ENCODE data around the gene TOLLIP.

The TOLLIP gene

DNA sequence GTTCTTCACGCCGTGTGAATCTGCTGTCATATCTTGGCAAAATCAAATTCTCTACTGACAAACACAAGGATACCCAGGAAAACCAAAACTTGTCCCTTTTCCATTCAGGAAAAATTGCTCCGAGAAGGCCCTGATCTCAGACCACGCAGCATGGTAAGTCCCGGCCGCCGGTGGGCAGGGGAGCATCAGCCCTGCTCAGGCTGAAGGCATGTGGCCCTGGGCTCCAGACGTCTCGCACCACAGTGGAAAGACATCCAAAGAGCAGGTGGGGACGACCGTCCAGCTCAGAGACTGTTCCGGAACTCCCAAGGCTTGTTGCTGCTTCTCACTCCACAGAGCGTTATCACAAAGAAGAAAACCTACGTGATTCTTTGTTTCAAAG is 29.8 kb downstream of the TOLLIP start:
- TF ChIP-seq, protein P1, sequence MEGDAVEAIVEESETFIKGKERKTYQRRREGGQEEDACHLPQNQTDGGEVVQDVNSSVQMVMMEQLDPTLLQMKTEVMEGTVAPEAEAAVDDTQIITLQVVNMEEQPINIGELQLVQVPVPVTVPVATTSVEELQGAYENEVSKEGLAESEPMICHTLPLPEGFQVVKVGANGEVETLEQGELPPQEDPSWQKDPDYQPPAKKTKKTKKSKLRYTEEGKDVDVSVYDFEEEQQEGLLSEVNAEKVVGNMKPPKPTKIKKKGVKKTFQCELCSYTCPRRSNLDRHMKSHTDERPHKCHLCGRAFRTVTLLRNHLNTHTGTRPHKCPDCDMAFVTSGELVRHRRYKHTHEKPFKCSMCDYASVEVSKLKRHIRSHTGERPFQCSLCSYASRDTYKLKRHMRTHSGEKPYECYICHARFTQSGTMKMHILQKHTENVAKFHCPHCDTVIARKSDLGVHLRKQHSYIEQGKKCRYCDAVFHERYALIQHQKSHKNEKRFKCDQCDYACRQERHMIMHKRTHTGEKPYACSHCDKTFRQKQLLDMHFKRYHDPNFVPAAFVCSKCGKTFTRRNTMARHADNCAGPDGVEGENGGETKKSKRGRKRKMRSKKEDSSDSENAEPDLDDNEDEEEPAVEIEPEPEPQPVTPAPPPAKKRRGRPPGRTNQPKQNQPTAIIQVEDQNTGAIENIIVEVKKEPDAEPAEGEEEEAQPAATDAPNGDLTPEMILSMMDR (IDR thresholded peaks at IDR 0.05; ENCODE audit: low read length, missing control alignments), result no peak

DNA sequence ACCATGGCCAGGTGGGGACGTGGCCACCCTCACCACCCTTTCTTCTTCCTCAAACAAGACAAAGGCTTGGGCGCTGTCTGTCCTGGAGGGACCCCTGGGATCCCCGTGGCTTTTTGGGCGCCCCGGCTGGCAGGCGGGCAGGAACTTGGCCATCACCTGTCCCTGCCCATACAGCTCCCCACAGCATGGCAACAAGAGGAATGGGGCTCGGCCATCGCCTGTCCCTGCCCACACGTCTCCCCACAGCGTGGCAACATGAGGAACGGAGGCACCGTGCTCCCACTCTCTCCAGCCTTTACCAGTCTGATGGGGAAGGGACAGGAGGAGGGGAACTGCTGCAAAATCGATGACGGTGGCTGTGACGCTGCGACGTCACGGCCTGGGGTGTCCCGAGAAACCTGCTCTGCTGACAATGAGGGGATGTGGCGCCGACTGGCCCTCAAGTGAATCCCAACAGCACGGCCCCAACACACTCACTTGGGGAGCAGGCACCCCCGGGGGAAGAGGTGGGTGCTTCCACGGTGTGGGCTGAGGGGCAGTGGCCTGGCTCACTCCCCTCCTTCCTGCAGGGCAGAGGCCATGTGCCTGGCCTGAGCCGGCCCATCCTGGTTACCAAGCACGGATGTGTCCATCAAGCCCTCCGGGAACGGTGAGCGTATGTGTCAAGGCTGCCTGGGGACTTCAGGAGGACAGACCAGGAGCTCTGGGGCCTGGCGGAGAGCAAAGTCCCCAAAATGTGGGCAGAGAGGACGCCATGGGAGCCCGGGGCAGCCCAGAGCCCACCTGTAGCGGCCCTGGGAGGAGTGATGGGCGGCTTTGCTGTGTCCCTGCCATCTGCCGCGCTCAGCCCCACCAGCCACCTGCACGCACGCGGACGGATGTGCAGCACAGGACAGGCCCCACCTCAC is 30.4 kb downstream of the TOLLIP start:
- TF ChIP-seq, protein P1 (IDR thresholded peaks at IDR 0.05; ENCODE audit: low read length, missing control alignments), result no peak
- no peak for DNase-seq (ENCODE audit: low read depth)
- H3K4me3 ChIP-seq (replicated peaks; ENCODE audit: low read depth, low read length), result no peak overlapping the region

More for the DNA sequence above, 29.8 kb downstream of the TOLLIP start:
- DNase-seq (ENCODE audit: low read depth), result no peak
- no peak overlapping the region for H3K4me3 ChIP-seq (replicated peaks; ENCODE audit: low read depth, low read length)

DNA sequence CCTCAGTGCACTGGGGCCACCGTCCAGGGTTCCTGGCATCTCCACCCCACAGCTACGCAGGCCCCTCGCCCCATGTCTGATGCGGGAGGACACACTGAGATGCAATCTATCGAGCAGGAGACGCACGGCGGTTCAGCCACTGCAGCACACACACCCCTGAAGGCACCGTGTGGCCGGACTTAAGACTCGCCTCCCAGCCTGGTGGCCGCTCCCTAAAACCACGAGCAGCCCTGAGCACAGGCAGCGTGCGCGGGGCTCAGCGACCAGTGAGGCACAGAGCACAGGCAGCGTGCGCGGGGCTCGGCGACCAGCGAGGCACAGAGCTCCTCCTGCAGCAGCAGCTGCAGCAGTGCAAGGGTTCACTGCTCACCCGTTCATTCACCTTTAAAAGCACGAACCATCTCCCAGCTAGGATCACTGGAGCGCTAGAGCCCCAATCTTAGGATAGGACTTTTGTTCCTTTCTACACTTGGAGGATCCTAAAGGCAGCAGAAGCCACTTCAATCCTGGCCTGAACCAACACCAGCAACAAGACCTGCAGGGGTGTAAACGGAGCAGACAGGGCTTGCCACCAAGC is 31.4 kb downstream of the TOLLIP start:
- DNase-seq (ENCODE audit: low read depth), result no peak
- TF ChIP-seq, protein P1 (IDR thresholded peaks at IDR 0.05; ENCODE audit: low read length, missing control alignments), result no peak

DNA sequence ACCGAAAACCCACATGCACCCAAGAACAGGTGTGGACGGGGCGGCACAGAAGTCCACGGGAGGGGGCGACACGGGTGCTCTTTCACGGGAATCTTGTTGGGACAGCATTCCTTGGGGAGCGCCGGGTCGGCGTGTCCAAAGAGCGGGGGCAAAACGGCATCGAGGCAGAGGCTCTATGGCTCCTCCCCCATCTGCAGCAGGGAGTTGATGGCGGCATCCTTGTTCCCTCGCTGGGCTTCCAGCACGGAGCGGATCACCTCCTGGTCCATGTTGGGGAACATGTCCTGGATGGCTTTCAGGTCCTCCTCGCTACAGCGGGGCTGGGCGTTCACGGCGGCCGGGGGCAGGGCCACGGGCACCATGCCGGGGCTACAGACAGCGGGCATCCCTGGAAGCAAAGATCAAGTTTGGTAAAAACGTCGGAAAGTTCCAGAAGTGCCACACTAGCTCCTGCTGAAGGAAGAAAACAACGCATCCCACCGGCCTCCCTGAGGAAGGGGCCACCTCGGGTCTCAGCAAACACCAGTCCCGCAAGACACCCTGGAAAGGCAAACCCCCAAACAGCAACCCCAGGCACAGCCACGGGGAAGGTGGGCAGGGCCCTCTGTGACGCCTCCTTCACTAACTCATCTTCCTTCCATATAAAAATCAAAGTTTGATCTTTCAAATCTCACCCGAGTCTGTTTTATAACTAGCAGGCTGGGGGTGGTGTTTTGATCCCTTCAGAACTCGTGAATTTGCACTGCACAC is 32.4 kb downstream of the TOLLIP start:
- no peak for DNase-seq (ENCODE audit: low read depth)
- H3K4me3 ChIP-seq (replicated peaks; ENCODE audit: low read depth, low read length), result no peak overlapping the region
- TF ChIP-seq, protein P1 (IDR thresholded peaks at IDR 0.05; ENCODE audit: low read length, missing control alignments), result no peak

More for the DNA sequence above, 31.4 kb downstream of the TOLLIP start:
- H3K4me3 ChIP-seq (replicated peaks; ENCODE audit: low read depth, low read length), result no peak overlapping the region

DNA sequence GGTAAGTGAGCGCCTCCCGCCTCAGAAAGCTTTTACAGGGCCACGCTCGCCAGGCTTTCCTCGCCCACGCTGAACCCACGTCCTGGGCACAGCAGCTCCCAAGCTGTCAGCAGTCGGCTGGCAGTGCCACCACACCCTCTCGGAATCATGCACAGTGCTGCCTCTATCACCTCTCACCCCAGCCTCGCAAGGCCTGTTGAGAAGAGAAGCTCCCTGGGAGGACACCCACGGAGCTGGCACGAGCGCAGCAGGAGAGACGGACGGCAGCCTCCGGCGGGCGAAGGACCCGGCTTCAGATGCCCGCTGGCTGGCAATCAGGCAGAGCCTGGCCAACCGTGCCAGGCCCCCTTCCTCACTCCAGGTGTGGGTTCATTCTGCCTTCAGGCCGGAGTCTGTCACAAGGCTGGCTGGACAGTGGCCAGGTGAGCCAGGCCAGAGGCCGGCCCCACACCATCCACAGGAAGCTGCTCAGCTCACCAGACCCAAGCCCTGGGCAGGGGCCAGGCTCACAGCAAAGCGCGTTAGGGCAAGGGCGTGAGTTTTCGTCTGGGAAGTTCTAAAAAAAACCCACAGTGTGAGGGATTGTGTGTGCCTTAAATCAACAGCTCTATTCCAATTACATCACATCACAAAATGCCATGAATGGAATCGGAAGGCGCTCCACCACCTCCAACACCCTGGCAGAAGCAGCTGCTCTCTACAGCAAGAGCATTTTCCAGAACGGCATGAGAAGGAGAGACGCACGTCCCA is 33.2 kb downstream of the TOLLIP start:
- TF ChIP-seq, protein P1 (IDR thresholded peaks at IDR 0.05; ENCODE audit: low read length, missing control alignments), result no peak
- H3K4me3 ChIP-seq (replicated peaks; ENCODE audit: low read depth, low read length), result no peak overlapping the region
- DNase-seq (ENCODE audit: low read depth), result no peak

DNA sequence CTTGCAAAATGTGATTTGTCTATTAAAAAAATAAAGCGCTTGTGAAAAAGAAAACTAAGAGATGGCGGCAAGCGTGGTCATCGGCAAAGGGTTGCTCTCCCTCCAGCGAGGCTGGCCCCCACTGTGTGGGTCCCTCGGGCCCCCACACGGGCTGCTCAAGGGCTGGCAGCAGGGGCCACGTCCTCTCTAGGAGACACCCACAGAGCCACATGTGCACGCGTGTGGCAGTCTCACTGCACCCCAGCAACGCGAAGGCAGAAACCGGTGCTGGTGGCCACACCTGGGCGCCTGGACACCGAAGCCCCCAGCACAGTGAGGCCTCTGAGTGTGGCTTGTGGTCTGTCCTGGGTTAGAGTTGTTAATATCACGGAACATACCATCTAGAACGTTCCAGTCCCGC is 34.4 kb downstream of the TOLLIP start:
- TF ChIP-seq, protein P1 (IDR thresholded peaks at IDR 0.05; ENCODE audit: low read length, missing control alignments), result no peak
- DNase-seq (ENCODE audit: low read depth), result no peak
- no peak overlapping the region for H3K4me3 ChIP-seq (replicated peaks; ENCODE audit: low read depth, low read length)
